K562 (cell line): Measurements from ENCODE around the gene WSCD2. TPM values are rescaled to one million over a fixed set of nuclear protein-coding genes. Genes with fewer than 3 reads are reported as not detected.

Experiments
- ADNP ChIP-seq: fragments of 200-800 bp; sonication (Bioruptor generic); IDR thresholded peaks from 2 replicates; pipeline ENCODE4 v1.6.1; 2016; ENCODE audit warnings: missing genetic modification characterization, missing compliant biosample characterization
- ATF1 ChIP-seq, 2 experiments: fragments of 450-650 bp in 1 of 2; IDR thresholded peaks; 2 replicates each; pipeline ENCODE4 v1.6.1; 2016; ENCODE audit warnings: missing compliant biosample characterization in 1 of 2, missing genetic modification characterization in 1 of 2
- ETV5 ChIP-seq: sonication (generic); formaldehyde crosslinking; IDR thresholded peaks from 2 replicates; pipeline ENCODE4 v1.4.0; 2020; ENCODE audit warnings: low read depth, mild to moderate bottlenecking, missing genetic modification reagents
- HCFC1 ChIP-seq: IDR thresholded peaks from 2 replicates; pipeline ENCODE4 v1.6.1; 2012; ENCODE audit warnings: low read depth, low read length, improper control_type of control experiment
- KLF16 ChIP-seq: IDR thresholded peaks from 2 replicates; pipeline ENCODE4 v1.6.1; 2016; ENCODE audit warnings: antibody characterized with exemption
- MAZ ChIP-seq, 2 experiments: fragments of 450-650 bp in 1 of 2; sonication (generic) in 1 of 2; formaldehyde crosslinking; IDR thresholded peaks in 1 of 2; conservative IDR thresholded peaks in 1 of 2; 2 replicates each; pipeline versions ENCODE4 v1.4.0 to v1.5.0; 2020; ENCODE audit warnings: mild to moderate bottlenecking in 1 of 2, missing genetic modification reagents in 1 of 2
- RAD21 ChIP-seq, 2 experiments: fragments of 250-450 bp in 1 of 2; fragments of 450-650 bp in 1 of 2; sonication (Bioruptor Pico) in 1 of 2; formaldehyde crosslinking in 1 of 2; IDR thresholded peaks in 1 of 2; conservative IDR thresholded peaks in 1 of 2; 2 replicates each; pipeline versions ENCODE4 v1.4.0 to v1.8.0; 2020 to 2022; ENCODE audit warnings: mild to moderate bottlenecking in 2 of 2, moderate library complexity in 1 of 2
- ZNF766 ChIP-seq: fragments of 200-800 bp; sonication (Bioruptor generic); conservative IDR thresholded peaks from 2 replicates; pipeline ENCODE4 v1.6.1; 2016; ENCODE audit warnings: missing genetic modification characterization, missing compliant biosample characterization
- polyA plus RNA-seq, 8 experiments: library from polyadenylated mRNA; depleted of rRNA in 4 of 8; stranded (reverse) in 5 of 8; unstranded in 3 of 8; fragments of >200 nt; fragmentation: Nextera tagmentation in 2 of 8; fragmentation: Illumina TruSeq in 1 of 8; extraction: Ambion mirVana in 2 of 8; extraction: Trizol in 1 of 8; gene quantifications; 2 replicates each; pipeline versions ENCODE4 v1.2.1 to v1.2.3, GENCODE V29; 2011 to 2014; ENCODE audit warnings: inconsistent platforms in 1 of 8, missing spikeins in 1 of 8
- total RNA-seq, 7 experiments: library from RNA; depleted of rRNA in 6 of 7; stranded (reverse); fragments of >200 nt in 6 of 7; fragmentation: Illumina TruSeq in 2 of 7; extraction: Trizol in 2 of 7; gene quantifications; 2 replicates each; pipeline versions ENCODE4 v1.2.1 to v1.2.3, GENCODE V29; 2011 to 2021; ENCODE audit warnings: low replicate concordance in 1 of 7
- TF ChIP-seq, protein P1 (sequence below): fragments of 450-650 bp; IDR thresholded peaks from 2 replicates; pipeline ENCODE4 v1.6.1; 2017; ENCODE audit warnings: antibody characterized with exemption, mild to moderate bottlenecking
- TF ChIP-seq, protein P2 (sequence below), 2 experiments: IDR thresholded peaks; 2 replicates each; pipeline ENCODE4 v1.6.1; 2012; ENCODE audit warnings: improper control_type of control experiment in 2 of 2, low read depth in 2 of 2, low read length in 2 of 2, borderline replicate concordance in 1 of 2
- TF ChIP-seq, protein P3 (sequence below): sonication (generic); formaldehyde crosslinking; IDR thresholded peaks from 2 replicates; pipeline ENCODE4 v1.8.0; 2022; ENCODE audit warnings: missing genetic modification reagents, mild to moderate bottlenecking, moderate library complexity, borderline replicate concordance
- TF ChIP-seq, protein P4 (sequence below): sonication (generic); formaldehyde crosslinking; IDR thresholded peaks from 2 replicates; pipeline ENCODE4 v1.8.0; 2022; ENCODE audit warnings: mild to moderate bottlenecking, missing genetic modification reagents

The WSCD2 gene
- total and polyA plus RNA-seq, 9 of the 15 experiments (the other 6 are each of a cell fraction or from before 2014, with no cell fraction given): 0.72 to 14.1 (median 4.0) TPM

DNA sequence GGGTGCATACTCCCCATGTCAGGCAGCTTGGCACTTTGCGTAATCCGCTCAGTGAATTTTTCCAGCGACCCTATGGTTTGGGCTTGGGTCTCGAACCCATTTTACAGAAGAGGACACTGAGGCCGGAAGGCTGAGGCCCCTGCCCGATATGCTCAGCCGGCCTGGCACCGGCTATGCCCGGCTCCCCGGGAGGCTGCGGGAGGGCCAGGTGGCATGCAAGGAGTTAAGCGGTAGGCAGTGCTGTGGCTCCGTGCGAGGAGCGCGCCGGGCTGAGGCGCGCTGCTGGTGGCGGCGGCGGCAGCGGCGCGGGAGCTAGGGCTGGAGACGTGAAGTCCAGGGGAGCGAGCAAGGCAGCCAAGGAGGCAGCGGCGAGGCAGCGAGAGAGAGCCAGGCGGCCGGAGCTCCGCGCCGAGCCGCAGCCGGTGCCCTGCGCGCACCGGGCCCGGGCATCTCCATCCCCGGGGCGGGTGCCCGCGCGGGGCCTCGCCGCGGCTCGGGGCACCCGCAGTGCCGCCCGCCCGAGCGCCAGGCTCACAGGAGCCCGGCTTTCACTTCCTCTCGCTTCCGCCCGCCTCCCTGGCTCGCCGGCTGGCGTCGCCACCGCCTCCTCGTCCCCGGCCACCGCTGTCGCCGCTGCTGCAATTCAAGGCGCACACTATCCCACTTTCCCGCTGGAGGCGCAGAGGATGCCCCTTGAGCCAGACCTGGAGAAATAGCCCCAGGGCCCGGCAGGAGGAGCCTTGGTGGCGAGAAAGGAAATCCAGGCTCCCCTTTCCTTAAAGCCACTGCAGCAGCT lies at the start of gene WSCD2 (continued):
- TF ChIP-seq, protein P1, sequence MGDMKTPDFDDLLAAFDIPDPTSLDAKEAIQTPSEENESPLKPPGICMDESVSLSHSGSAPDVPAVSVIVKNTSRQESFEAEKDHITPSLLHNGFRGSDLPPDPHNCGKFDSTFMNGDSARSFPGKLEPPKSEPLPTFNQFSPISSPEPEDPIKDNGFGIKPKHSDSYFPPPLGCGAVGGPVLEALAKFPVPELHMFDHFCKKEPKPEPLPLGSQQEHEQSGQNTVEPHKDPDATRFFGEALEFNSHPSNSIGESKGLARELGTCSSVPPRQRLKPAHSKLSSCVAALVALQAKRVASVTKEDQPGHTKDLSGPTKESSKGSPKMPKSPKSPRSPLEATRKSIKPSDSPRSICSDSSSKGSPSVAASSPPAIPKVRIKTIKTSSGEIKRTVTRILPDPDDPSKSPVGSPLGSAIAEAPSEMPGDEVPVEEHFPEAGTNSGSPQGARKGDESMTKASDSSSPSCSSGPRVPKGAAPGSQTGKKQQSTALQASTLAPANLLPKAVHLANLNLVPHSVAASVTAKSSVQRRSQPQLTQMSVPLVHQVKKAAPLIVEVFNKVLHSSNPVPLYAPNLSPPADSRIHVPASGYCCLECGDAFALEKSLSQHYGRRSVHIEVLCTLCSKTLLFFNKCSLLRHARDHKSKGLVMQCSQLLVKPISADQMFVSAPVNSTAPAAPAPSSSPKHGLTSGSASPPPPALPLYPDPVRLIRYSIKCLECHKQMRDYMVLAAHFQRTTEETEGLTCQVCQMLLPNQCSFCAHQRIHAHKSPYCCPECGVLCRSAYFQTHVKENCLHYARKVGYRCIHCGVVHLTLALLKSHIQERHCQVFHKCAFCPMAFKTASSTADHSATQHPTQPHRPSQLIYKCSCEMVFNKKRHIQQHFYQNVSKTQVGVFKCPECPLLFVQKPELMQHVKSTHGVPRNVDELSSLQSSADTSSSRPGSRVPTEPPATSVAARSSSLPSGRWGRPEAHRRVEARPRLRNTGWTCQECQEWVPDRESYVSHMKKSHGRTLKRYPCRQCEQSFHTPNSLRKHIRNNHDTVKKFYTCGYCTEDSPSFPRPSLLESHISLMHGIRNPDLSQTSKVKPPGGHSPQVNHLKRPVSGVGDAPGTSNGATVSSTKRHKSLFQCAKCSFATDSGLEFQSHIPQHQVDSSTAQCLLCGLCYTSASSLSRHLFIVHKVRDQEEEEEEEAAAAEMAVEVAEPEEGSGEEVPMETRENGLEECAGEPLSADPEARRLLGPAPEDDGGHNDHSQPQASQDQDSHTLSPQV: peak; percentile 71; the same call in 1 of the 2 replicates
- no peak for TF ChIP-seq ATF1 (CRISPR knock-in tag; IDR thresholded peaks at IDR 0.05)
- peak; percentile 13; the same call in 1 of the 2 replicates for TF ChIP-seq ATF1 (tag; IDR thresholded peaks at IDR 0.05)
- TF ChIP-seq ETV5 (CRISPR knock-in tag): 0 out of 2 replicates have a peak, but pooled peaks have one; percentile 31
- peak; percentile 24 to 55; a peak in 2 of 4 replicates for TF ChIP-seq MAZ (CRISPR knock-in tag; conservative IDR thresholded peaks at IDR 0.05 in 1 of 2, IDR thresholded peaks at IDR 0.05 in 1 of 2)
- peak; percentile 57 to 69 for TF ChIP-seq RAD21 (CRISPR knock-in tag; conservative IDR thresholded peaks at IDR 0.05 in 1 of 2, IDR thresholded peaks at IDR 0.05 in 1 of 2)
- TF ChIP-seq, protein P2, sequence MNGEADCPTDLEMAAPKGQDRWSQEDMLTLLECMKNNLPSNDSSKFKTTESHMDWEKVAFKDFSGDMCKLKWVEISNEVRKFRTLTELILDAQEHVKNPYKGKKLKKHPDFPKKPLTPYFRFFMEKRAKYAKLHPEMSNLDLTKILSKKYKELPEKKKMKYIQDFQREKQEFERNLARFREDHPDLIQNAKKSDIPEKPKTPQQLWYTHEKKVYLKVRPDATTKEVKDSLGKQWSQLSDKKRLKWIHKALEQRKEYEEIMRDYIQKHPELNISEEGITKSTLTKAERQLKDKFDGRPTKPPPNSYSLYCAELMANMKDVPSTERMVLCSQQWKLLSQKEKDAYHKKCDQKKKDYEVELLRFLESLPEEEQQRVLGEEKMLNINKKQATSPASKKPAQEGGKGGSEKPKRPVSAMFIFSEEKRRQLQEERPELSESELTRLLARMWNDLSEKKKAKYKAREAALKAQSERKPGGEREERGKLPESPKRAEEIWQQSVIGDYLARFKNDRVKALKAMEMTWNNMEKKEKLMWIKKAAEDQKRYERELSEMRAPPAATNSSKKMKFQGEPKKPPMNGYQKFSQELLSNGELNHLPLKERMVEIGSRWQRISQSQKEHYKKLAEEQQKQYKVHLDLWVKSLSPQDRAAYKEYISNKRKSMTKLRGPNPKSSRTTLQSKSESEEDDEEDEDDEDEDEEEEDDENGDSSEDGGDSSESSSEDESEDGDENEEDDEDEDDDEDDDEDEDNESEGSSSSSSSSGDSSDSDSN (IDR thresholded peaks at IDR 0.05; ENCODE audit: borderline replicate concordance in 1 of 2, low read depth in 2 of 2, low read length in 2 of 2): peak; percentile 90 to 97
- TF ChIP-seq KLF16: 0 out of 2 replicates have a peak, but pooled peaks have one; percentile 38
- TF ChIP-seq, protein P3, sequence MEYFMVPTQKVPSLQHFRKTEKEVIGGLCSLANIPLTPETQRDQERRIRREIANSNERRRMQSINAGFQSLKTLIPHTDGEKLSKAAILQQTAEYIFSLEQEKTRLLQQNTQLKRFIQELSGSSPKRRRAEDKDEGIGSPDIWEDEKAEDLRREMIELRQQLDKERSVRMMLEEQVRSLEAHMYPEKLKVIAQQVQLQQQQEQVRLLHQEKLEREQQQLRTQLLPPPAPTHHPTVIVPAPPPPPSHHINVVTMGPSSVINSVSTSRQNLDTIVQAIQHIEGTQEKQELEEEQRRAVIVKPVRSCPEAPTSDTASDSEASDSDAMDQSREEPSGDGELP (CRISPR knock-in tag): peak; percentile 71; the same call in 1 of the 2 replicates
- TF ChIP-seq, protein P4, sequence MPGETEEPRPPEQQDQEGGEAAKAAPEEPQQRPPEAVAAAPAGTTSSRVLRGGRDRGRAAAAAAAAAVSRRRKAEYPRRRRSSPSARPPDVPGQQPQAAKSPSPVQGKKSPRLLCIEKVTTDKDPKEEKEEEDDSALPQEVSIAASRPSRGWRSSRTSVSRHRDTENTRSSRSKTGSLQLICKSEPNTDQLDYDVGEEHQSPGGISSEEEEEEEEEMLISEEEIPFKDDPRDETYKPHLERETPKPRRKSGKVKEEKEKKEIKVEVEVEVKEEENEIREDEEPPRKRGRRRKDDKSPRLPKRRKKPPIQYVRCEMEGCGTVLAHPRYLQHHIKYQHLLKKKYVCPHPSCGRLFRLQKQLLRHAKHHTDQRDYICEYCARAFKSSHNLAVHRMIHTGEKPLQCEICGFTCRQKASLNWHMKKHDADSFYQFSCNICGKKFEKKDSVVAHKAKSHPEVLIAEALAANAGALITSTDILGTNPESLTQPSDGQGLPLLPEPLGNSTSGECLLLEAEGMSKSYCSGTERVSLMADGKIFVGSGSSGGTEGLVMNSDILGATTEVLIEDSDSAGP (CRISPR knock-in tag): no peak
- TF ChIP-seq ZNF766 (CRISPR knock-in tag): no peak
- TF ChIP-seq HCFC1: peak; percentile 30; the same call in 1 of the 2 replicates
- TF ChIP-seq ADNP (tag): peak; percentile 97
